H1 (cell line): Measurements from ENCODE around the gene LAPTM4A. TPM values are rescaled to one million over a fixed set of nuclear protein-coding genes. Genes with fewer than 3 reads are reported as not detected.

Source experiments
- BCL11A ChIP-seq, 2 experiments: IDR thresholded peaks; one replicate each; pipeline ENCODE4 v1.6.1; 2011; ENCODE audit warnings: low read depth in 2 of 2, low read length in 2 of 2, mild to moderate bottlenecking in 2 of 2
- BRCA1 ChIP-seq: IDR thresholded peaks from 2 replicates; pipeline ENCODE4 v1.6.1; 2012; ENCODE audit warnings: low read depth, low read length, improper control_type of control experiment
- CBX8 ChIP-seq: fragments of 300-800, 300-1000 bp; sonication (generic); IDR thresholded peaks from 2 replicates; pipeline ENCODE4 v1.7.1; 2016; ENCODE audit warnings: low read depth, low read length, borderline replicate concordance
- CHD1 ChIP-seq: IDR thresholded peaks from 2 replicates; pipeline ENCODE4 v1.6.1; 2012; ENCODE audit warnings: low read depth, low read length, improper control_type of control experiment
- CHD7 ChIP-seq: fragments of 300-600 bp; sonication (generic); IDR thresholded peaks from 2 replicates; pipeline ENCODE4 v1.7.1; 2012; ENCODE audit warnings: low read length, moderate library complexity, mild to moderate bottlenecking, inconsistent platforms; ENCODE audit not compliant: insufficient replicate concordance
- FOSL1 ChIP-seq: IDR thresholded peaks from 2 replicates; pipeline ENCODE4 v1.6.1; 2011; ENCODE audit warnings: mild to moderate bottlenecking, low read depth, low read length, moderate library complexity; ENCODE audit not compliant: insufficient read depth
- KDM1A ChIP-seq: fragments of 200-600, 300-600 bp; sonication (generic); IDR thresholded peaks from 2 replicates; pipeline ENCODE4 v1.7.1; 2016; ENCODE audit warnings: mild to moderate bottlenecking, low read length, borderline replicate concordance
- MAFK ChIP-seq: IDR thresholded peaks from 2 replicates; pipeline ENCODE4 v1.6.1; 2012; ENCODE audit warnings: low read depth, mild to moderate bottlenecking, improper control_type of control experiment, low read length
- POLR2A ChIP-seq, 2 experiments: IDR thresholded peaks; 1 replicate in 1 of 2; 2 replicates in 1 of 2; pipeline ENCODE4 v1.6.1; 2011; ENCODE audit warnings: low read depth in 2 of 2, low read length in 2 of 2, mild to moderate bottlenecking in 2 of 2; ENCODE audit errors: control extremely low read depth in 1 of 2
- POLR2AphosphoS5 ChIP-seq: IDR thresholded peaks from 2 replicates; pipeline ENCODE4 v1.6.1; 2011; ENCODE audit warnings: low read depth, low read length
- SP2 ChIP-seq: IDR thresholded peaks from 2 replicates; pipeline ENCODE4 v1.6.1; 2012; ENCODE audit warnings: mild to moderate bottlenecking, low read length, inconsistent platforms
- SRF ChIP-seq: IDR thresholded peaks from 2 replicates; pipeline ENCODE4 v1.6.1; 2011; ENCODE audit warnings: mild to moderate bottlenecking, low read depth, low read length, moderate library complexity
- YY1 ChIP-seq: IDR thresholded peaks from 2 replicates; pipeline ENCODE4 v1.6.1; 2011; ENCODE audit warnings: low read depth, mild to moderate bottlenecking, low read length
- polyA plus RNA-seq, 7 experiments: library from polyadenylated mRNA; depleted of rRNA in 3 of 7; stranded (reverse) in 5 of 7; unstranded in 2 of 7; fragments of >200 nt in 5 of 7; fragments of 200-250 nt in 2 of 7; gene quantifications; 1 replicate in 5 of 7; 2 replicates in 1 of 7; 4 replicates in 1 of 7; pipeline versions ENCODE4 v1.2.1 to v1.2.3, GENCODE V29; 2011 to 2013; ENCODE audit warnings: missing spikeins in 2 of 7, mixed read lengths in 2 of 7
- total RNA-seq: library from RNA; stranded (reverse); fragmentation: NEBNext Ultra II Directional; extraction: Animal tissue kit (Norgen Biotek cat#: 25700); gene quantifications from 2 replicates; pipeline ENCODE4 v1.2.1, GENCODE V29; 2021

The LAPTM4A gene
- total and polyA plus RNA-seq, 2 of the 8 experiments (the other 6 are each of a cell fraction or from before 2014, with no cell fraction given): 193 to 419 TPM

- TF ChIP-seq POLR2A (IDR thresholded peaks at IDR 0.05; ENCODE audit: control extremely low read depth in 1 of 2, low read depth in 2 of 2, low read length in 2 of 2) (no peak), MAFK (no peak), BCL11A (IDR thresholded peaks at IDR 0.05; ENCODE audit: low read depth in 2 of 2, low read length in 2 of 2) (no peak), YY1 (no peak), SRF (no peak), CHD1 (no peak), FOSL1 (no peak), SP2 (no peak), POLR2AphosphoS5 (no peak), CBX8 (no peak), BRCA1 (no peak), KDM1A (no peak), CHD7 (no peak)
Observed at GRCh38 chr2:20052229-20052851, 912 bp upstream of the LAPTM4A start (continued).
